BJ (cell line): ENCODE measurements around the gene KIAA0319L. TPM values are rescaled to one million over a fixed set of nuclear protein-coding genes. Genes with fewer than 3 reads are reported as not detected.

ENCODE experiments used
- CTCF ChIA-PET: fragments of 350-600 bp; formaldehyde crosslinking; extraction: SDS; loops from one replicate; lab custom pipeline; 2021; ENCODE audit warnings: antibody characterized with exemption, inconsistent platforms; lab: Yijun Ruan, JAX
- POLR2A ChIA-PET: fragments of 300-600 bp; sonication (Branson Sonifier 250); formaldehyde crosslinking; extraction: SDS; loops from one replicate; lab custom pipeline; 2021; ENCODE audit warnings: antibody characterized with exemption; lab: Charles Lee
- DNase-seq: peaks from one replicate; pipeline ENCODE4 v3.0.0-alpha.2; 2011; ENCODE audit warnings: low read depth
- H3K27me3 ChIP-seq: 2 replicates; pipeline ENCODE4 v1.6.0; 2011; ENCODE audit warnings: low read length; ENCODE audit not compliant: control insufficient read depth, insufficient read depth
- H3K36me3 ChIP-seq: 2 replicates; pipeline ENCODE4 v1.5.1; 2011; ENCODE audit warnings: low read length; ENCODE audit not compliant: control insufficient read depth, insufficient read depth
- H3K4me3 ChIP-seq: 2 replicates; pipeline ENCODE4 v1.5.1; 2011; ENCODE audit warnings: low read depth, mild to moderate bottlenecking, control low read depth, low read length
- CTCF ChIP-seq: IDR thresholded peaks from 2 replicates; pipeline ENCODE4 v1.5.1; 2011; ENCODE audit warnings: low read depth, mild to moderate bottlenecking, control low read depth, inconsistent platforms, low read length, moderate library complexity; ENCODE audit not compliant: insufficient read depth
- polyA plus RNA-seq: library from polyadenylated mRNA; depleted of rRNA; stranded (reverse); fragments of >200 nt; gene quantifications from 2 replicates; pipeline ENCODE4 v1.2.3, GENCODE V29; 2011

KIAA0319L gene
- polyA plus RNA-seq, 1 experiment, result 36.3 TPM

- H3K36me3 ChIP-seq, result peaks cover 17% of the 10 kb centered on the region
- no peak overlapping the region for H3K4me3 ChIP-seq
- no peaks in the 10 kb centered on the region for H3K27me3 ChIP-seq
- POLR2A ChIA-PET, result no interaction called here
- CTCF ChIA-PET, result interaction anchor here (3.1 kb wide), 1 partner anchor 112 kb away, joined by 29 read pairs; no protein-coding TSS in a partner anchor
- TF ChIP-seq CTCF, result no peak
- DNase-seq, result no peak
Observed at GRCh38 chr1:35563166-35563565, 6.0 kb upstream of the KIAA0319L start.

- no peak for DNase-seq
- Histone ChIP-seq H3K4me3 (no peak overlapping the region), H3K27me3 (no peaks in the 10 kb centered on the region), H3K36me3 (peaks cover 16% of the 10 kb centered on the region)
- POLR2A ChIA-PET, result no interaction called here
- TF ChIP-seq CTCF, result no peak
- CTCF ChIA-PET, result interaction anchor here (3.1 kb wide), 1 partner anchor 111 kb away, joined by 29 read pairs; no protein-coding TSS in a partner anchor
Observed at GRCh38 chr1:35561972-35562680, 4.9 kb upstream of the KIAA0319L start.

GRCh38 chr1:35561297-35561971 is 4.2 kb upstream of the KIAA0319L start:
- ChIA-PET POLR2A (no interaction called here), CTCF (interaction anchor here (3.1 kb wide), 1 partner anchor 110 kb away, joined by 29 read pairs; no protein-coding TSS in a partner anchor)
- no peak for TF ChIP-seq CTCF
- DNase-seq, result no peak
- no peak overlapping the region for H3K4me3 ChIP-seq
- H3K36me3 ChIP-seq, result peaks cover 13% of the 10 kb centered on the region
- H3K27me3 ChIP-seq, result no peaks in the 10 kb centered on the region

- CTCF ChIA-PET, result interaction anchor here (0.8 to 4.6 kb wide), 4 partner anchors 8 to 166 kb away, joined by 3 to 60 read pairs (median 16); no protein-coding TSS in a partner anchor
- DNase-seq, result no peak
- POLR2A ChIA-PET, result no interaction called here
Observed at GRCh38 chr1:35560256-35561225, 3.3 kb upstream of the KIAA0319L start.

More at GRCh38 chr1:35560256-35561225, 3.3 kb upstream of the KIAA0319L start:
- TF ChIP-seq CTCF, result no peak
- Histone ChIP-seq H3K4me3 (no peak overlapping the region), H3K36me3 (peaks cover 13% of the 10 kb centered on the region), H3K27me3 (no peaks in the 10 kb centered on the region)
